HG02943 (cell line): Measurements from ENCODE around the gene ZIC1.

Experiments
- ATAC-seq: cut with Tn5 transposase; IDR thresholded peaks from one replicate; pipeline ENCODE4 v1.9.1; 2021; ENCODE audit warnings: mild to moderate bottlenecking, low read depth, moderate library complexity; ENCODE audit not compliant: unreplicated experiment

ZIC1 gene

GRCh38 chr3:147408188-147409100 lies 721 bp upstream of the ZIC1 start:
- ATAC-seq = no peak

DNA sequence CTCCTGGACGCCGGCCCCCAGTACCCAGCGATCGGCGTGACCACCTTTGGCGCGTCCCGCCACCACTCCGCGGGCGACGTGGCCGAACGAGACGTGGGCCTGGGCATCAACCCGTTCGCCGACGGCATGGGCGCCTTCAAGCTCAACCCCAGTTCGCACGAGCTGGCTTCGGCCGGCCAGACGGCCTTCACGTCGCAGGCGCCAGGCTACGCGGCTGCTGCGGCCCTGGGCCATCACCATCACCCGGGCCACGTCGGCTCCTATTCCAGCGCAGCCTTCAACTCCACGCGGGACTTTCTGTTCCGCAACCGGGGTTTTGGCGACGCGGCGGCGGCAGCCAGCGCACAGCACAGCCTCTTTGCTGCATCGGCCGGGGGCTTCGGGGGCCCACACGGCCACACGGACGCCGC lies 956 bp downstream of the ZIC1 start:
- no peak for ATAC-seq

DNA sequence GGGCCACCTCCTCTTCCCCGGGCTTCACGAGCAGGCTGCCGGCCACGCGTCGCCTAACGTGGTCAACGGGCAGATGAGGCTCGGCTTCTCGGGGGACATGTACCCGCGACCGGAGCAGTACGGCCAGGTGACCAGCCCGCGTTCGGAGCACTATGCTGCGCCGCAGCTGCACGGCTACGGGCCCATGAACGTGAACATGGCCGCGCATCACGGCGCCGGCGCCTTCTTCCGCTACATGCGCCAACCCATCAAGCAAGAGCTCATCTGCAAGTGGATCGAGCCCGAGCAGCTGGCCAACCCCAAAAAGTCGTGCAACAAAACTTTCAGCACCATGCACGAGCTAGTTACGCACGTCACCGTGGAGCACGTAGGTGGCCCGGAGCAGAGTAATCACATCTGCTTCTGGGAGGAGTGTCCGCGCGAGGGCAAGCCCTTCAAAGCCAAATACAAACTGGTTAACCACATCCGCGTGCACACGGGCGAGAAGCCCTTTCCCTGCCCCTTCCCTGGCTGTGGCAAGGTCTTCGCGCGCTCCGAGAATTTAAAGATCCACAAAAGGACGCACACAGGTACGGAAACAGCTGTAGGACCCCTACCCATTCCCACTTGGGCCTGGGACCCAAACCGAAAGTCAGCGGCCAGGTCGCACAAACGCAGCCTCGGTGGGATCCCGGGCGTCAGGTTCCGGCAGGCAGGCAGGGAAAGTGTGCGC lies 1.5 kb downstream of the ZIC1 start:
- peak; percentile 58 for ATAC-seq

DNA sequence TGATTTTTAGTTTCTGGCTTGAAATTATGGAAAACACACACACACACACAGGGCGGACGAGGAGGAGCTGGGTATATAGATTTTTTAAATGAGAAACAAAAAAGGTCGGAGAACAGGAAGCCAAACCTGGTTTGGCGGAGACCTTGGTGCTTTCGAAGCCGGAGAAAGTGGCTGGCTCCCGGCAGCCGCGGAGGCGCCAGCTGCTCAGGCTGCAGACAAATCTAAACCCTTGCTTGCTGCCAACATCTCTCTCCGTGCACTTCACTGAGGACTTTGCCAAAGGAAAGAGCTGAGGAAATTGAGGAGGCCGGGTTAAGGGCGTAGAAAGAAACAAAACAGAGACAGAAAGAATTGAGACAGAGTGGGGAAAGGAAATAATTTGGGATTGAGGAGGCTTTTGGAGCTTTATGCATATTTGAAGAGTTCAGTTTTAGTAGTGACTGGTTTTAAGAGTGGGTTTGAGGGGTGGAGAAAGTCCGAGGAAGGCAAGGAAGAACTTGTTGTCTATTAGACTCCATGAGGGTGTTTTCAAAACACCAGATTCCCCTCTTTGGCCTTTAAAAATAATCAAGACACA lies 2.2 kb downstream of the ZIC1 start:
- no peak for ATAC-seq

GRCh38 chr3:147411815-147412241 lies 2.7 kb downstream of the ZIC1 start:
- no peak for ATAC-seq

GRCh38 chr3:147412261-147412916 lies 3.2 kb downstream of the ZIC1 start:
- ATAC-seq = no peak

- no peak for ATAC-seq
Measured at GRCh38 chr3:147412917-147413685, 3.9 kb downstream of the ZIC1 start.

GRCh38 chr3:147413686-147414389 lies 4.7 kb downstream of the ZIC1 start:
- ATAC-seq = no peak

DNA sequence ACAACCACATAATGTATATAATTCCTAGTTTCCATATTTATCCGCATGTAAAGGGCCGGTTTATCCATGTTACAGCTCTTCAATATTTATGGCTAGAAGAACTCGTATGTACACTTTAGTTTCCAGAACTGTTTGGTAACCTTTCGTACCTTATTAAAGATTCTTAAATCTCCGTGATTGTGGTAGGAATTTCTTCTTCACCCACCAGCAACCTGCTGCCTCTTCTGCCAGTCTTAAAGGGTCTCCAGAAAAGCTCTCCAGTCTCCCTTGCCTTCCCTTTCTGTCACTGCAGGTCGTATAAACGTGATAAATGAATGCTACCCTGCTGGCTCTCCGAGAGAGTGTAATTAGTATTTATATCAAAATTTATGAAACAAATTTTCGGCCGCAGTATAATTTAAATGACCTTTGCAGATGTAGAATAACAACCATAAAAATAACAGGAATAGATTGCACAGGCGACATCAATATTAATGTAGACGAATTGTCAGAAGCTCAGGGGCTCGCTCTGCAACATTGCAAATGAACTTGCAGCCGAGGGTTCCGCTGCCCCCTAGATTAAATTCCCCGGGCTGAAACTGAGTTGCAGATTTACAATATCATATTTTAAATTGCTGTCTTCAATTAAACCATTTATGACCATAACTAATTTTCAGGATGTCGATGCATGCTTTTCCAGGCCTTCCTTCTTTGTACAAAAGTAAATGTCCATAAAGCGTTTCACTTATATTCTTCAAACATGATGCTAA lies 5.4 kb downstream of the ZIC1 start:
- ATAC-seq = no peak

GRCh38 chr3:147415286-147415685 lies 6.1 kb downstream of the ZIC1 start:
- ATAC-seq = no peak

DNA sequence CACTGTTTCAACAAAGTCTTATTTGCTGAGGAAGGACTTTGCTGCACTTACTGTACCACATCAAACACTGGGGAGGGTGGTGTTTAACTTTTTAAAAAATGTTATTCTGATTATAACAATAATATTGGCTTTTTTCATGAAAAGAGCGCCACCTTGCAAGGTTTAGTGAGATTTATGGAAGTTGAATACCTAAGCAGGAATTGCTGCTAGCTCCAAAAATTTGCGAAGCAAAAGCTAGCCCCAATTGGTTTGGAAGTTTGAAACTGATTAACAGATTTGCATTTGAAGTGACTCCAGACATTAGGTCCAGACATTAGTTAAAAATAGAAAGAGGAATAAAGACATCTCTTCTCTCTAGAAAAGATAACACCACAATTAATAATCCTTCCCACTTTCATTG lies 6.7 kb downstream of the ZIC1 start:
- ATAC-seq = no peak

GRCh38 chr3:147416931-147417330 lies 7.8 kb downstream of the ZIC1 start:
- no peak for ATAC-seq

- no peak for ATAC-seq
Measured at GRCh38 chr3:147417551-147418295, 8.6 kb downstream of the ZIC1 start.

GRCh38 chr3:147418371-147418781 lies 9.2 kb downstream of the ZIC1 start:
- ATAC-seq = no peak

DNA sequence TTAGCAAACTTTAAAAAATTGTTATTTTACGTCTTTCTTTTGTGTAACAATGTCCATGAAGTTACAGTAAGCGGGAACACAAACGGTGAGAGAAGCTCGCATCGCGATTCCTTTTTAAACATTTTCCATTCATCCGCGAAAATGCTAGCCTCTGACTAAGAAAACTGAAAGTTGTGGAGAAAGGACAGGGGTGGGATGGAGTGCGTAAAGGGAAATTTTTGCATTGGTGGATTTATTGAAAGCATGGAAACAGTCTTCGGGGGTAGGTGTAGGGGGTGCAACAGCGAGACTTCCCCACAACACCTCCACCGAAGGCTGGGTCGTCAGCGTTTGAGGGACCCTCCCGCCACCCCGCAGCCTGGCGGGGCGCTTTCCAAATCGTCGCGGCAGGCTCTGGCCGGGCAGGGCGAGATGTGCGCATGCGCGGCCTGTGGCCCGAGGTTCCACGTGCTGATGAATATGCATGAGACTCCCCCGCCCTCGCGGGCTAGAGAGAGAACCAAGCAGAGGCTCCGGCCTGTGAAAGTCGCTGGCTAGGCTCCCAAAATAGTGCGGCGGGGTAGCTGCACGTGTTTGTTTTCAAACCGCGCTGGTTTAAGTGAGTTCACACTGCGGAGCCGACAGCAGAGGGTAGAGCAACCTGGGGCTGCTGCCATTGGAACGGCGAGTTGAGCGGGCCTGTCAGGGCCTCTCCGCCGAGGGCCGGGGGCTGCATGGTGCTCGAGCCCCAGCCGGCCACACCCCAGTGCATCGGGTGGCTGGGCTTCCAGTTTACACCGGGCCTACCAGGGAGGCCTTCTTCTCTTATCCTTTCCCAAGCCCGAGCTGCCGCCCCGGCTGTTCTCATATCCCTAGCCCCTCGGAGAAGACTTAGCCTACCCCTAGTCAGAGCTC lies 9.9 kb downstream of the ZIC1 start:
- ATAC-seq = no peak

GRCh38 chr3:147419781-147420224 lies 10.6 kb downstream of the ZIC1 start:
- no peak for ATAC-seq
